ENCODE measurements around the gene VPS25.
"Not testable (repeated sequence)": the region's sequence is repeated elsewhere in the genome, so short reads cannot be mapped to it uniquely, and the experiment has no call there.

Gene VPS25

DNA sequence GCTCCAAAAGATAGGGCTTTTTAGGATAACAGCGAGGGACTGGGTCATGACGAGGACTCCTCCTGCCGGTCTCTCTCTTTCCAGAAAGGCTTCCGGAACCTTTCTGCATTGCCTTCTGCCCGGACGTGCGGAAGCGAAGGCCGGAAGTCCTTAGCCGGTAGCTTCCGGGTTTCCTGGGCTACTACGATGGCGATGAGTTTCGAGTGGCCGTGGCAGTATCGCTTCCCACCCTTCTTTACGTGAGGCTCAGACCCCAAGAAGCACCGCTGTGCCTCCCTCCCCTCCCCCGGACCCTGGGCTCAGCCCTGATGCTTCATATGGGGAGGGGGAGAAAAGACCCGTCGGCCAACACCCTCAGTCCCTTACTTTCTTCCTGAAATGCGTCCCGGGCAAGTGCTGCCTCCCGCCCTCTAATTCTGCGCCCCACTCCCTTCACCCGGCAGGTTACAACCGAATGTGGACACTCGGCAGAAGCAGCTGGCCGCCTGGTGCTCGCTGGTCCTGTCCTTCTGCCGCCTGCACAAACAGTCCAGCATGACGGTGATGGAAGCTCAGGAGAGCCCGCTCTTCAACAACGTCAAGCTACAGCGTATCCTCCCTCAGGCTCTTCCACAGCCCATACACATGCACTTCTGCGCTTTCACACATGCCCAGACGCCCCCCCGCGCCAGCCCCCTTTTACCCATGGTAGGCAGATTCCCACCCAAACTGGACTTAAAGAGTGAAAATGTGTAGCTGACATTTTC lies at the start of gene VPS25:
Gene VPS25, plus strand, starts transcription at position 160 of the 746 bp plus-strand sequence. Its CDS starts 27 bp downstream, at position 187.
- DNase-seq (ENCODE audit: low read depth), result peak; percentile 67

DNA sequence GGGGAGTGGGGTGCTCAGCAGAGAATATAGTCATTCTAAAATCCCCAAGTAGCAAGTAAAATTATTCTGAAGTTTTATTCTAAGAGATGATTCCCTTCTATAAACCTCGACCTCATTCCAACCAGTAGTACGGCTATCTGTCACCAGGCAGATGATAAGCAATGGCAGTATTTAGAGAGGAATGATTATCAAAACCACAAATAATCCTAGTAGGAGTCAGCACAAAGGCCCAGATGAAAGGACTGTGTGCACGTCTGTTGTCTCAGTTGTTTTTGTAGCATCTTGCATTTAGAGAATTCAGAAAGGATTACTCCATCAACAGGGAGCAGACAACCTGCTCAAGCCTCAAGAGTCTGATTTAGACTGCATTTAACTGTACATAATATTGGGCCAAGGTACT lies 49.6 kb upstream of the VPS25 start:
- no peak for DNase-seq (ENCODE audit: low read depth)

DNA sequence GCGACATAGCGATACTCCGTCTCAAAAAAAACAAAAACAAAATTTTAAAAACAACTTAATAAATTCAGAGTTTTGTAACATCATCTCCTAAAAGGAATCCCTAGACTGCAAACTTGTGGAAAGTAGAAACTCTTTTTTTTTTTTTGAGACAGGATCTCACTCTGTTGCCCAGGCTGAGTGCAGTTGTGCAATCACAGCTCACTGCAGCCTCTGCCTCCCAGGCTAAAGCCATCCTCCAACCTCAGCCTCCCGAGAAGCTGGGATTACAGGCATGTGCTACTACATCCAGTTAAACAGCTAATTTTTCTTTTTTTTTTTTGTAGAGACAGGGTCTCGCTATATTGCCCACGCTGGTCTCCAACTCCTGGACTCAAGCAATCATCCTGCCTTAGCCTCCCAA lies 48.1 kb upstream of the VPS25 start:
- DNase-seq (ENCODE audit: low read depth), result no peak

DNA sequence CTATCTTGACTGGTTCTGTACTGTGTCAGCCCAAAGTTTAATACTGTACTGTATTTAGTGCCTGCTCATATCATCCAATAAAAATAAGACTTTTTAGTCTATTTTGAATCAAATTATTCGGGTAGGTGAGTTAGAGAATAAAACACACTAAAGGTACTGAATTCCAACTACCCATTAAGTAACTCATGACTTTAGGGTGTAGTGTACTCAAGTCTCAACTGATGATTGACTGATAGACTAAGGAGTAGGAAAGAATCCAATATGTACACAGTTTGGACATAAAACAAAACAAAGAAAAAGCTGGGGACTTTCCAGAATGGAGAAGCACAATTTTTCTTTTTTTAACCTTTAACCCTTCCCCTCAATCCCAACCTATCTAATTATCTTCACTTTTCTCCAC lies 32.5 kb upstream of the VPS25 start:
- DNase-seq (ENCODE audit: low read depth), result no peak

DNA sequence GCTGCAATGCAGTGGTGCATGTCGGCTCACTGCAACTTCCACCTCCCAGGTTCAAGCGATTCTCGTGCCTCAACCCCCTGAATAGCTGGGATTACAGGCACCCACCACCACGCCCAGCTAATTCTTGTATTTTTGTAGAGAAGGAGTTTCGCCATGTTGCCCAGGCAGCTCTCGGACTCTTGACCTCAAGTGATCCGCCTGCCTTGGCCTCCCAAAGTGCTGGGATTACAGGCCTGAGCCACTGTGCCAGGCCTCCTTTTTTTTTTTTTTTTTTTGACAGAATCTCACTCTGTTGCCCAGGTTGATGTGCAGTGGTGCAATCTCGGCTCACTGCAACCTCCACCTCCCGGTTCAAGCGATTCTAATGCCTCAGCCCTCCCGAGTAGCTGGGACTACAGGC lies 30.3 kb upstream of the VPS25 start:
- not testable (repeated sequence) for DNase-seq (ENCODE audit: low read depth)

DNA sequence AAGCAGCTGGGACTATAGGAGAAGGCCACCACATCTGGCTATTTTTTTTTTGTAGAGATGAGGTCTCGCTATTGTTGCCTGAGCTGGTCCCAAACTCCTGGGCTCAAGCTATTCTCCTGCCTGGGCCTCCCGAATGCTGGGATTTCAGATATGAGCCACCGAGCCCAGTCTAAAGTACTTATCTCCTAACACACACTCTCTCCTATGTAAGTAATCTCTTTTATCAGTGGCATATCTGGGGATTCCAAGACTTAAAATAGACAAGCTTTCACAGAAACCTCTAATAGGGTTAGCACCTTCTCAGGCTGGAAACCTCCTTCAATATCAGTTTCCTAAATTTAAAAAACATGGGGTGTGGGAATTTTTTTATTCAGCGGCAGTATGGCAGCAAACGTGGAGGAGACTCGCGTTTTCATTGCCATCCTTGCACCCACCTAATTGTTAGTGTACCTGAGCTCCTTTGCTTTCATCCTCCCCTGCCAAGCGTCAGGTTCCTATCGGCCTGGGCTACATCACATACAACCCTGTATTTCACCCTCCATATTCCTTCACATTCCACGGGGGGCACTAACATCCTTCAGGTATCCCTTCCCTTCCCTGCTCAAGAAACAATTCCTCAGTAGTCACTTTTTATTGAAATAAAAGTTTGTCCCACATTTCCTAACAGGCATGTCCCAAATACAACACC lies 29.5 kb upstream of the VPS25 start:
- no peak for DNase-seq (ENCODE audit: low read depth)

DNA sequence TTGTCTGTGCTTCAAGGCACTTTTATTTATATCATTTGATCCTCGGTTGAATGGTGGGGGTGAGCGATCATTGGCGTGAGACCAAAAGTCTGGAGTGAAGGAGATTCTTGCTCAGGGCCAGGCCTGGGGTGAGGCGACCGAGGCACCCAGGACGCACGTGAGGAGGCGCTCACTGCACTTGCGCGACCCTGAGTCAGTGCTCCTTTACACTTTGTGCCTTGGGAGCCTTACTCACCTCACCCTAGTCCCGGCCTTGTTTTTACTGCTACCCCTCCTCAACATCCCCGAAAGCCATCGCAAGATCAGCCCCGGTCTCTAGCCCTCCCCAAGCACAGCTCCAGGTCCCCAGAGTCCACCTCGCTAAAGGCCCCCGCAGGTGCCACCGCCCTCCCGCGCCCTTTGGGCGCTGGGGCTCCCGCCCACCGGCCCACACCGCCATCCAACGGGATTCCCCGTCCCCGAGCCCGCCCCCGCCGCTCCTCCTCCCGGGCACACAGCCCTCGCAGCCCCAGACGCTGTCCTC lies 28.9 kb upstream of the VPS25 start:
- peak; percentile 17 for DNase-seq (ENCODE audit: low read depth)

DNA sequence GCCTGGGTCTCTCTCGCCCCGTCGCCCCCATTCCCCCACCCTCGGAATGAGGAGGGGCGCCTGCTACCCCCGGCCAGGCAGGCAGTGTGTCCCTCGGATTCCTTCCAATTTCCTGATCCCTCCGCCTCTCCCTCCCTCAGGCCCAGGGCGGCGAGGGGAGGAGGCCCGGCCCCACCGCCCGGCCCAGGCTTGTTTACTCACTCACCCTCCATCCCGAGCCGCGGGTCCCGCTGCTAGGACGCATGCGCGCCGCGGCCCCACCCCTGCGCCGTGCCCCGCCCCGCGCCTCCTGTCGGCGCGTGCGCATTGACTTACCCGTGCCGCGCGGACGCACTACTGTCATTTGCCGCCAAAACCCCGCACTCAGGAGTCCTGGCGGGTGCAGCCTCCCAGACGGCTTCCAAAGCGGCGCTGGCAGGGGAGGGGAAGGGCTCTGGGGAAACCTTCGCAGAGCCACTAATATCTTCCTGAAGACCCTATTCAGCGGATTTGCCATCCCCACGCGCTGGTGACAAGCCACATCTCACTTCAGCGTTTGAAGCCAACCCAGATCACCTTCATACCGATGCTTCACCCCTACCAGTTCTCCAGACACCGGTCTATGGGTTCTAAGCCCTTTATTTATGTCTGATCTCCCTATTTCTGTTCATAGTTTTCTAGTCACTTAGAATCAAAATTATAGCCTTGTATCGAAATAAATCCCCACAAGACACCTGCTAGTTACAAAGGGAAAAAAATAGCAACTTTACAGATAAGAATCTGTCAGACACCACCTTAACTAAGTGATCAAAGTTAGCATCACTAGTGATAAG lies 28.2 kb upstream of the VPS25 start, which contains the start of gene EZH1:
Gene EZH1, minus strand, starts transcription at position 235 of the 812 bp plus-strand sequence. CDS start 16,099 bp downstream, outside the sequence.
- DNase-seq (ENCODE audit: low read depth), result peak; percentile 29

DNA sequence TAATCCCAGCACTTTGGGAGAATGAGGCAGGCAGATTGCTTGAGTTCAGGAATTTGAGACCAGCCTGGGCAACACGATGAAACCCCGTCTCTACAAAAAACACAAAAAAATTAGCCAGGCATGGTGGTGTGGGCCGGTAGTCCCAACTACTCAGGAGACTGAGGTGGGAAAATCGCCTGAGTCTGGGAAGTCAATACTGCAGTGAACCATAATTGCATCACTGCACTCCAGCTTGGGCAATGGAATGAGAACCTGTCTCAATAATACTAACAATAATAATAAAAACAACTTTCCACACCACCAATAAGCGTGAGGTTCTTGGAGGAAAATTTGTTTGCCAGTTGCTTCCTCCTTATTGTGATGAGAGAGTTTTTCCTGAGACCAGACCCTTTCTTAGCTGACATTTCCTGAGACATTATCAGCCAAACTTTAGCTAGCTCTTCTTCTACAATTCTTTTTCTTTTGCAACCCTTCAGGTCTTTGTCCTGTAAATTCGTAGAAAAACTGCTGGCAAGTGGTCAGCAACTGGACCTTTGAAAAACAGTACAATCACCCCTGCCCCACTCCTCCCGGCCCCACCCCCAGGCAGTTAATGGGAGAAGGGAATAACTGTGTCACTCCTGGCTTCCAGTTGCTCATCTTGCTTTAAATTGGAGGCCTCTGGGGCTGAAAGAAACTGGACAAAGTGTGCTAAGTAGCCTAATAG lies 24.9 kb upstream of the VPS25 start:
- no peak for DNase-seq (ENCODE audit: low read depth)

DNA sequence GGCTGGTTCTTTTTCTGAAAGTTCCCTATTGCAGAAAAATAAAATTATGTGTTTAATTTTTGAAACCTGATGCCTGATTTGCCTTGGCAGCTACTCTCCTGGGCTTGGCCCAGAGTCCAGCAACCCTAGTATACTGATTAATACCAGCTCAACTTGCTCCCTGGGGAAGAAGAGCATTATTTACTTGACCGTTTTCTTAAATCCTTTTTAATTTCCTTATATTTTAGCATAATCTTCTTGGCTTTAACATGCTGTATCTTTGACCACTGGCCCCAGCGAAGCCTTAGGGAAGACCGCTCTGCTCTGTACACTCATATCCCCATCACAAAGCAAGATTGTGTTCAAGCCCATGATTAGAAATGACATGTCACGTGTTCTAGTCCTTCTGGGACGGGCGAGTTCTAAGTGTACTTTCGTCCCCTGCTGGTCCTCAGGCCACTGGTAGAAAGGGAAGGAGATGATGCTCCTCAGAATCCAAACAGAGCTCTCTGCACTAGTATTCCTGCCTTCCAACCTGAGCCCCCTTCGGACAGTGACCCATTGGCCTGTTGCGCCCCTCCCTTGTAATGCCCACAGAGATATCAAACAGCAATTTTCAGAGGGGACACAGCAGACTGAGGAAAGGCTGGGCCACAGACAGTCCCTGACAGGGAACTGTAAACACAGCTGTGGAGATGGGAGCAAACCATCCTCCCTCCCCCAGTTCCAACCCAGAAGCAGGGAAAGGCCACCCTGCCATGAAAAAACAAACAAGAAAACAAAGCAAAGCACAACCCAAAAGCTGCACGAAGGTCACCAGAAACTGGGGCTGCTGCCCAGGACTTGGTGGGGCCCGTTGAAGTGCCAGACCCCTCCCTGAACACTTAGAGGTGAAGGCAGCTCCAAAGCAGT lies 24.1 kb upstream of the VPS25 start:
- no peak for DNase-seq (ENCODE audit: low read depth)

DNA sequence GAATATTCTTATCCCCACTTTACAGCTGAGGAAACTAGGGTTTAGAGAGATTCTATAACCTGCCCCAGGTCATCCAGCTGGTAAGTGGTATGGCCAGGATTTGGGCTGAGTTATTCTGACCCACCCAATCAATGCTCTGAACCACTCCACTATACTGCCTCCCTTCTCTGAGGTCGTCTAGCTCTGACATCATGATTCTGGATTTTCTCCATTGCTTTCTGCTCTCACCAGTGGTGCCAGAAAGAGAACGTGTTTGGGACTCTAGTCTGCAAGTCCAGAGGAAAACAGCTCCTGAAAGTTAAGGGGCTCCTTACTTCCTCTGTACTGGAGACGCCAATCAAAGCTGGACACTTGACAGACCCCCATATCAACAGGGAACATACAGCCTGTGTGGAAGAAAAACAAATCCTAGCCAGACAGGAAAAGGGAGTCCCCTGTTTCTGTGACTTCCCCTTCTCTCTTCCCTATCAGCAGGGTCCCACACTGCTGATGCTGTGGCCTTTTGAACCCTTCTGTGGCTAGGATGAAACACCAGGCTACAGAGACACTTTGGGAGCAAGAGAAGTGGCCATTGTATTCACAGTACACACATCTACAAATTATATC lies 22.4 kb upstream of the VPS25 start:
- no peak for DNase-seq (ENCODE audit: low read depth)

DNA sequence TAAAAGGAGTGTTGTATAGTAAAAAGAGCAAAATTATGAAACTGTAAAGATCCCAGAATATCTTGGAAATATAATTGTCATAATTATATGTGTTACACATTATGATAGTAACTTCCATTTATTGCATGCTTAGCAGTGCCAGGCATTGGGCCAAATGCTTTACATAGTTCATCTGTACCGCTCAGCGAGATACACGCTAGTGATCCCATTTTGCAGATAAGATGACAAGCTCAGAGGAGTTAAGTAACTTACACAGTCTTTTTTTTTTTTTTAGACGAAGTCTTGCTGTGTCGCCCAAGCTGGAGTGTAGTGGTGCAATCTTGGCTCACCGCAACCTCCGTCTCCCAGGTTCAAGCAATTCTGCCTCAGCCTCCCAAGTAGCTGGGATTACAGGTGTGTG lies 21.6 kb upstream of the VPS25 start:
- DNase-seq (ENCODE audit: low read depth), result no peak

DNA sequence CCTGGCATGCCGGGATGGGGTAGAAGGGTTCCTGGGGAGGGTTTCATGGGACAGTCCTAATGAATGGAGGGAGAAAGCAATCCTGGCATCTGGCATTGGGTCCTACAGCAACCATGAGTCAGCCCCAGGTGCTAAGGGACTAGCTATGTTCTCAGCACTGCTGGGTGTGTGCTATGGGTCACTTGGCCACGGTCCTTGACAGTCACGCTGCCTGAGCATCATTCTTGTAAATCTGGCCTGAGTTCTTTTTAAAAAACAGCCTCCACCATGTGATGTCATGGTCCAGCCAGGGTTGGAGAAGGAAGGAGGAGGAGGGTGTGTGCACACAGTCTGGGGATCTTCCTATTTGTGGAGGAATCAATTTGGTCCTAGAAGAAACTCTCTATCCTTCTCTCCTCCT lies 18.5 kb upstream of the VPS25 start:
- no peak for DNase-seq (ENCODE audit: low read depth)

DNA sequence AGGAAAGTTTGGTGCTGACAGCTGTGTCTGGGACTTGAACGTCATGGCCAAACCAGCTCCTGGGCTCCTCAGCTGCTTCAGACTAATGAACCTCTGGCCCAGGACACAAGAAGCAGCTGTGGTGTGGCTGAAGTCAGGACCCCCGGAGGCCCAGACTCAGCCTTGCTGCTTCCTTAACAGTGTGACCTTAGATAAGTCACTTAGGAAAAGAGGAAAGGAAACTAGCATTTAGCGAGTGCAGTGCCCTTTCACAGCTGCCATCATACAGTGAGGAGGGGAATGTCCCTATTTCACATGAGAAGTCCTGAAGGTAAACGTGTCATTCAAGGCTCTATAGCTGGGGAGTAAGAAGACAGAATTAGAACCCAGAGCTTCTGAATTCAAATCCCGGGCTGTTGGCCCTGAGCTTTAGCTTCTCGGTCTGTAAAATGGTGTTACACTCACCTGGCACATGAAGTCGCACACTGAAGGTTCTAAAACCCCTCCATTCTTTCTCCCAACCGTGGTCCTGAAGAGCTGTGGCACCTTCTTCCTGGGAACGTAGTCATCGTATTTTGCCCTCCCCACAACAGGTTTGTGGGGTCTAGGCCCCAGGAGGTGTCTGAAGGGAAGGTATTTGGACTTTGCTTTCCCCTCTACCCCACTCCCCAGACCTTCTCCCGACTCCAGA lies 13.1 kb upstream of the VPS25 start:
- no peak for DNase-seq (ENCODE audit: low read depth)

DNA sequence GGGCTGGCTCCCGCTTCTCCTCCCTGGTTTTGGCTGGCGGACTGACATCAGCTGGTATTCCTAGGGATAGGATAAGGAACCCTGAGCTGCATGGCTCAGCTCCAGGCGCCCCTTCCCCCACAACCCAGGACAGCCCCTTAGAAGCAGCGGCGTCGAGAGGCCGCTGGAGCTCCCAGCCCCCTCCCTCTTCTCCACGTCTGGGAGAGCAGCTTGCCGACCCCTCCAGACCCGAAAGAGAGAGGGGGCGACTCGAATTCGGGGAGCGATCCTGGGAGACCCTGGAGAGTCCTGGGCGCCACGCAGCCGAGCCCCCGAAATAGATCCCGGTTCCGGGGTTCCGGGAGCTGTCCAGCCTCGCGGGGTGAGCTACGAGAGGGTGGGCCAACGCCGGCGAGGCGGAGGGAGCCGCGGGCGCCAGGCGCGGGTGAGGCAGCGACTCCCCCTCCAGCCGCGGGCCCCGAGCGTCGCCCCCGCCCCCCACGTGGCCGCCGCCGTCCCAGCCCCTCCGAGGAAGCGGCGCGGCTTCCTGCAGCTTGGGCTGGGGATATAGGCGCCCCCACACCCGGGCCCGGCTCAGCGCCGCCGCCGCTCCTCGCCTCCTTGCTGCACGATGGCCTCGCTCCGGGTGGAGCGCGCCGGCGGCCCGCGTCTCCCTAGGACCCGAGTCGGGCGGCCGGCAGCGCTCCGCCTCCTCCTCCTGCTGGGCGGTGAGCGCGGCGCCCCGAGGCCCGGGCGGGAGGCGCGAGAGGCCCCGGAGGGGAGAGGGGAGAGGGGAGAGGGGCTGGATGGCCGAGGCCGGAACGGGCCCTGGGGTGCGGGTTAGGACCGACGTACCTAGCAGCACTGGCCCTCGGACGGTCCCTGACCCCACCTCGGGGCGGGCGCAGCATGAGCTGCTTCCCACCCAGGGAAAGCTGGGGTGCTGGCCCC lies 12.3 kb upstream of the VPS25 start, which contains the start of gene RAMP2:
Gene RAMP2, plus strand, starts transcription at position 576 of the 930 bp plus-strand sequence. Its CDS starts 35 bp downstream, at position 611.
- DNase-seq (ENCODE audit: low read depth), result no peak

DNA sequence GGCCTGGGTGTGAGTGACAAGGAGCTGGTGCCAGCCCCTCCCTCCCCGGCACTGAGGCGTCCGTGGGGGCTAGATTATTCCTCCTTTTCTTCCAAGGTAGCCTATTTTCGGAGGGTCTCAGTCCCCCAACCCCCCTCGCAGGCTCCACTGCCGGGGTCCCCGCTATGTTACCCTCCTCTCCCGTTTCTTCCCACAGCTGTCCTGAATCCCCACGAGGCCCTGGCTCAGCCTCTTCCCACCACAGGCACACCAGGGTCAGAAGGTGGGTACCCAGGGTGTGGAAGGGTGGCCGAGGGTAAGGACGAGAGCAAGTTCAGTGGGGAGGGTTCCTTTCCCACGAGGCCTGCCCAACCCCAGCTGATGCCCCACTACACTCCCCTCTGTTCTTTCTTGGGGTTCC lies 11.6 kb upstream of the VPS25 start:
- no peak for DNase-seq (ENCODE audit: low read depth)

DNA sequence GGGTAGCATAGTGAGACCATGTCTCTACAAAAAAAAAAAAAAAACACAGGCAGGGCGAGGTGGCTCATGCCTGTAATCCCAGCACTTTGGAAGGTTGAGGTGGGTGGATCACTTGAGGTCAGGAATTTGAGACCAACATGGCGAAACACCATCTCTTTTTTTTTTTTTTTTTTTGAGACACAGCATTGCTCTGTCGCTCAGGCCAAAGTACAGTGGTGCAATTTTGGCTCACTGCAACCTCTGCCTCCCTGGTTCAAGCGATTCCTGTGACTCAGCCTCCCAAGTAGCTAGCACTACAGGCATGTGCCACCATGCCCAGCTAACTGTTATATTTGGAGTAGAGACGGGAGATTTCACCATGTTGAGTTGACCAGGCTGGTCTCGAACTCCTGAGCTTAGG lies 7.1 kb upstream of the VPS25 start:
- no peak for DNase-seq (ENCODE audit: low read depth)

DNA sequence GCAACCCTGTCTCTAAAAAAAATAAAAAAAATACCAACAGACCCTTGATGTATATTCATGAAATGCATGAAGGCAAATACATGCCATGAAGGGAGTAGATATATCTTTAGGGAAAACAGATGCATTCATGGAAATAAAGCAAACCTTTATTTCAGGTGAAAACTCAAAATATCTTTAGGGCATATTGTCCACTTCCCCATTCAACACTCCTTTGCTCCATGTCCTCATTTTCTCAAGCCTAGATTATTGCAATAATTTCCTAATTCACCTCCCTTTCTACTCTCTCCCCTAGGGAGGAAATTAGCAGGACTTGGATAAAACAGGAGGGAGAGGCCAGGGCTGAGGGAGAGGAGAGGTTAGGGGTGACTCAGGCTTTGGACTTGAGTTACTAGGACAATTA lies 5.7 kb upstream of the VPS25 start:
- no peak for DNase-seq (ENCODE audit: low read depth)

DNA sequence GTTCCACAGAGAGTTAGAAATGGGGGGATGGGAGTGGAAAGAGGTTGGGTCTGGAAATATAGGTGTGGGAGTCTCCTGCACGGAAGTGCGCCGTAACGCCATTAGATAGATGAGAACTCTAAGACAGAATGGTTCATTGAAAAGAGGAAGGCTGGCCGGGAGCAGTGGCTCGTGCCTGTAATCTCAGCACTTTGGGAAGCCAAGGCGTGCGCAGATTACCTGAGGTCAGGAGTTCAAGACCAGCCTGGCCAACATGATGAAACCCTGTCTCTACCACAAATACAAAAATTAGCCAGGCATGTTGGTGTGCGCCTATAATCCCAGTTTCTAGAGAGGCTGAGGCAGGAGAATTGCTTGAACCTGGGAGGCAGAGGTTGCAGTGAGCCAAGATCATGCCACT lies 5.2 kb upstream of the VPS25 start:
- DNase-seq (ENCODE audit: low read depth), result not testable (repeated sequence)

All from GM04503 (cell line).